GM13977 (cell line): ENCODE measurements around the gene MTA3.
"Not testable (repeated sequence)": the region's sequence is repeated elsewhere in the genome, so short reads cannot be mapped to it uniquely, and the experiment has no call there.

Source experiments
- DNase-seq: peaks from one replicate; pipeline ENCODE4 v3.0.0; 2012; ENCODE audit warnings: low spot score
- in situ Hi-C: fragments of 300-500 bp; cut with MboI; formaldehyde crosslinking; loops from one replicate; pipeline ENCODE4 v1.12.0; 2022; ENCODE audit warnings: low sequenced_read_pairs, low pct_unique_long_range_greater_than_20kb, mixed read lengths, inconsistent platforms; ENCODE audit not compliant: unreplicated experiment
- TF ChIP-seq, protein P1 (sequence below): IDR thresholded peaks from 2 replicates; pipeline ENCODE4 v1.5.1; 2012; ENCODE audit warnings: mild to moderate bottlenecking, control low read depth; ENCODE audit not compliant: insufficient read depth; ENCODE audit errors: extremely low read depth, missing control alignments

Gene MTA3

GRCh38 chr2:42554392-42554791, 14.0 kb upstream of the MTA3 start:
- TF ChIP-seq, protein P1, sequence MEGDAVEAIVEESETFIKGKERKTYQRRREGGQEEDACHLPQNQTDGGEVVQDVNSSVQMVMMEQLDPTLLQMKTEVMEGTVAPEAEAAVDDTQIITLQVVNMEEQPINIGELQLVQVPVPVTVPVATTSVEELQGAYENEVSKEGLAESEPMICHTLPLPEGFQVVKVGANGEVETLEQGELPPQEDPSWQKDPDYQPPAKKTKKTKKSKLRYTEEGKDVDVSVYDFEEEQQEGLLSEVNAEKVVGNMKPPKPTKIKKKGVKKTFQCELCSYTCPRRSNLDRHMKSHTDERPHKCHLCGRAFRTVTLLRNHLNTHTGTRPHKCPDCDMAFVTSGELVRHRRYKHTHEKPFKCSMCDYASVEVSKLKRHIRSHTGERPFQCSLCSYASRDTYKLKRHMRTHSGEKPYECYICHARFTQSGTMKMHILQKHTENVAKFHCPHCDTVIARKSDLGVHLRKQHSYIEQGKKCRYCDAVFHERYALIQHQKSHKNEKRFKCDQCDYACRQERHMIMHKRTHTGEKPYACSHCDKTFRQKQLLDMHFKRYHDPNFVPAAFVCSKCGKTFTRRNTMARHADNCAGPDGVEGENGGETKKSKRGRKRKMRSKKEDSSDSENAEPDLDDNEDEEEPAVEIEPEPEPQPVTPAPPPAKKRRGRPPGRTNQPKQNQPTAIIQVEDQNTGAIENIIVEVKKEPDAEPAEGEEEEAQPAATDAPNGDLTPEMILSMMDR, result no peak
- DNase-seq, result no peak
- in situ Hi-C loops, result no loop called here

DNA sequence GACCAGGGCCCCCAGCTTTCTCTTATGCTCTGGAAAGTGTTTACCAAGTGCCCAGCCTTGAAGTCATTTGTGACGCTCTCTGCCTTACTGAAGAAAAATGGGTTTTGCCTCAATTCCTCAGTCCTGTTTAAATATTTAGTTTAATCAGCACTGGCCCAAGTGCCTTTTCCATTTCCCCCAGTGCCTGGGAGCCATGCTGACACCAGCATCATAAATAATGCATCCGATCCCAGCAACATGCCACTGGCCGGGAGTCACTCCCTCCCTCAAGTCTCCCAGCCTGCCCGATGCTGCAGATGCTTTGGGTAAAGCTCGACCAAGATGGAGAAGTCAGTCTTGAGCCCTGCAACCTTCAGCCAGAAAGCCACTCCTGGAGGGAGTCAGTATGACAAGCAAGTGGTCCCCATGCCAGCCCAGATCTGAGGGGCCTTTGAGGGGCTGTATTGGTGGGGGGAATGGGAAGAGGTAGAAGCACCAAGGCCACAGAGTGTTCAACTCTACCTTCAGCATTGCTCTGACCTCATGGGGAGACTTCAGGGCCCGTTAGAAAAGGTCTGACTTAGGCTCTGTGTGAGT, 12.0 kb upstream of the MTA3 start:
- DNase-seq, result no peak
- TF ChIP-seq, protein P1, result no peak
- in situ Hi-C loops, result no loop called here

DNA sequence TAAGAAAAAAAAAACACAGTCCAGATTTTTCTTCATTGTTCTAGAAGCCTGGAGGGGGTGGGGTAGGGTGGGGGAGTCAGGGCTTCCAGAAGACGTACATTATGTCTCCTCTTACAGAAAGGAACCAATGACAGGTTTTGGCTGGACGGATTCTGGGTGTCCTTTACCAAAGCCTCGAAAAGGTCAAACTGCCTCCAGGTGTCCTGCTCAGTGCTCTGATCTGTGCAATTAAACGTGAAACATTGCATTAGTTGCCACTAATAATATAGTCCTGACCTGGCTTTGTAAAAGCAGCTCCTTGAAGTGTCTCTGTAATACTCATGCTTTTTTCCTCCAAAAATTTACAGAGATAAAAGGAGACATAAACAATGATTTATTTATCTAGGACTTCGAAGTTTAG, 11.1 kb upstream of the MTA3 start:
- TF ChIP-seq, protein P1, result no peak
- in situ Hi-C loops, result no loop called here

DNA sequence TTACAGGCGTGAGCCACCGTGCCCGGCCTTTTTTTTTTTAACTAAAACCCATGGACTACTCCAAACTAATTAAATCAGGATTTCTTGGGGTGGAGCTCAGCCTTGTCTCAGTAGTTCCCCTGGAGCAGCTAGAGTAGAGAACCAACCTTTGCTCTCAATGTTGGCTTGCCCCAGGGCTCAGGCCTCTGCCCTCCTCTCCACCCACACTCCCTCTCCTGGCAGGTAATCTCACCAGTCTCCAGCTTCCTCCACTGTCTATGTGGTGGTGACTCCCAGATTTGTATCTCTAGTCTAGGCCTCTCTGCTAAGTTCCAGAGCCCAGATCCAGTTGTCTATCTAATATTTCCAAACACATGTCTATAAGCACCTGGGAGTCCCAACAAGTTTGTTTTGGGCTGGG, 9.6 kb upstream of the MTA3 start:
- in situ Hi-C loops, result no loop called here
- DNase-seq, result no peak
- TF ChIP-seq, protein P1, result no peak

More for the DNA sequence above, 11.1 kb upstream of the MTA3 start:
- DNase-seq, result no peak

- DNase-seq, in situ Hi-C loops: not testable (repeated sequence)
Measured at GRCh38 chr2:42560133-42560532, 8.3 kb upstream of the MTA3 start.

GRCh38 chr2:42560899-42561298, 7.5 kb upstream of the MTA3 start:
- DNase-seq, result no peak
- TF ChIP-seq, protein P1, result no peak
- in situ Hi-C loops, result no loop called here

DNA sequence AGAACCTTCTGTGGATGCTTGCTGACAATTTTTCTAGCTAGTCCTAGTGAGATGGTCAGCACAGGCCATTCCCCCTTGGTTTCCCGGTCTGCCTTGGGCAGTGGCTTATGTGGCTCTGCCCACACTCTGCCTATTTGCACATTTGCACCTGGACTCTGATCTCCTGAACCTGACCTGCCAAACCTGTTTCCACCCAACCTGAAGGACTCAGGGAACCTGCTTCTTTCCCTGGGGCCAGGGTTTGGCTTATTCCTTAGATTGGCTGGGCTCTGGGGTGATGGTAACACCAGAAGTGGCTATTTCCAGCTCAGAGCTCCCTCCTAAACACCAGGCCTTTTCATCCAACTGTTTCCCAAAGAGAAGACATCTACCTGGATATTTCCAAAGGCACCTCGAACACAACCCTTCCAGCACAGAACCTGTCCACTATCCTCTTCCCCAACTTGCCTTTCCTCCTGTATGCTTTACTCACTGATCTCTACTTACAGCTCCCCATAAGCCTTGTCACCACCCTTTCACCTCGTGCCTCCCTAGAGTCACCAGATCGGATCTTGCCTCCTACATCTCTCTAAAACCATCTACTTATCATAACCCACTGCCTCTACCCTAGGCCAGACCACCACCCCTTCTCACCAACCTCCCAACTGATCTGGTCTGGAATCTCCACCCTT, 5.8 kb upstream of the MTA3 start:
- TF ChIP-seq, protein P1, result no peak
- DNase-seq, result no peak
- in situ Hi-C loops, result no loop called here
